ENCODE results near the gene NDUFA12.

DNA sequence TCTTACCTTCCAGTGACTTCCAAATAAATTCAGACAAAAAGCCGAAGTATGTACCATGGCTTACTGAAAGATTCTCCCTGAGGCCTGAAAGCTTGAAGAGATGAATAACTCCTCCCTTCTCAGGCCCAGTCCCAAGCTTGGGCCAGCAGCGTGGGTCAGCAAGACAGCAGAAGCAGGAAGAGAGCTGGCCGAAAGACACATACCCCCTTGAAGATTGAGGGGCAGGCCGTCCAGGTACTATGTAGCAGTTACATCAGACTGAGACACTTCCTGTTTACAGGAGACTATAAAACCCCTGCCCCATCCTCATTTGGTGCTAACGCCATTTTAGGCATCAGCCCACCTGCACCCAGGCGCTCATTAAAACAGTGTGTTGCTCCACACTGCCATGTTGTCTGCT, 15.0 kb downstream of the NDUFA12 start:
- no peak for TF ChIP-seq ZNF514 (tag by site-specific recombination; IDR thresholded peaks at IDR 0.05)
- TF ChIP-seq ZNF585B (tag by site-specific recombination; IDR thresholded peaks at IDR 0.05), result no peak
- no peak for TF ChIP-seq ZNF530 (tag by site-specific recombination; IDR thresholded peaks at IDR 0.05; ENCODE audit: low read depth)
- TF ChIP-seq, protein P1, sequence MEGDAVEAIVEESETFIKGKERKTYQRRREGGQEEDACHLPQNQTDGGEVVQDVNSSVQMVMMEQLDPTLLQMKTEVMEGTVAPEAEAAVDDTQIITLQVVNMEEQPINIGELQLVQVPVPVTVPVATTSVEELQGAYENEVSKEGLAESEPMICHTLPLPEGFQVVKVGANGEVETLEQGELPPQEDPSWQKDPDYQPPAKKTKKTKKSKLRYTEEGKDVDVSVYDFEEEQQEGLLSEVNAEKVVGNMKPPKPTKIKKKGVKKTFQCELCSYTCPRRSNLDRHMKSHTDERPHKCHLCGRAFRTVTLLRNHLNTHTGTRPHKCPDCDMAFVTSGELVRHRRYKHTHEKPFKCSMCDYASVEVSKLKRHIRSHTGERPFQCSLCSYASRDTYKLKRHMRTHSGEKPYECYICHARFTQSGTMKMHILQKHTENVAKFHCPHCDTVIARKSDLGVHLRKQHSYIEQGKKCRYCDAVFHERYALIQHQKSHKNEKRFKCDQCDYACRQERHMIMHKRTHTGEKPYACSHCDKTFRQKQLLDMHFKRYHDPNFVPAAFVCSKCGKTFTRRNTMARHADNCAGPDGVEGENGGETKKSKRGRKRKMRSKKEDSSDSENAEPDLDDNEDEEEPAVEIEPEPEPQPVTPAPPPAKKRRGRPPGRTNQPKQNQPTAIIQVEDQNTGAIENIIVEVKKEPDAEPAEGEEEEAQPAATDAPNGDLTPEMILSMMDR (tag by site-specific recombination; IDR thresholded peaks at IDR 0.05), result no peak
- no peak for TF ChIP-seq ZNF112 (tag by site-specific recombination; IDR thresholded peaks at IDR 0.05)
- TF ChIP-seq, protein P2, sequence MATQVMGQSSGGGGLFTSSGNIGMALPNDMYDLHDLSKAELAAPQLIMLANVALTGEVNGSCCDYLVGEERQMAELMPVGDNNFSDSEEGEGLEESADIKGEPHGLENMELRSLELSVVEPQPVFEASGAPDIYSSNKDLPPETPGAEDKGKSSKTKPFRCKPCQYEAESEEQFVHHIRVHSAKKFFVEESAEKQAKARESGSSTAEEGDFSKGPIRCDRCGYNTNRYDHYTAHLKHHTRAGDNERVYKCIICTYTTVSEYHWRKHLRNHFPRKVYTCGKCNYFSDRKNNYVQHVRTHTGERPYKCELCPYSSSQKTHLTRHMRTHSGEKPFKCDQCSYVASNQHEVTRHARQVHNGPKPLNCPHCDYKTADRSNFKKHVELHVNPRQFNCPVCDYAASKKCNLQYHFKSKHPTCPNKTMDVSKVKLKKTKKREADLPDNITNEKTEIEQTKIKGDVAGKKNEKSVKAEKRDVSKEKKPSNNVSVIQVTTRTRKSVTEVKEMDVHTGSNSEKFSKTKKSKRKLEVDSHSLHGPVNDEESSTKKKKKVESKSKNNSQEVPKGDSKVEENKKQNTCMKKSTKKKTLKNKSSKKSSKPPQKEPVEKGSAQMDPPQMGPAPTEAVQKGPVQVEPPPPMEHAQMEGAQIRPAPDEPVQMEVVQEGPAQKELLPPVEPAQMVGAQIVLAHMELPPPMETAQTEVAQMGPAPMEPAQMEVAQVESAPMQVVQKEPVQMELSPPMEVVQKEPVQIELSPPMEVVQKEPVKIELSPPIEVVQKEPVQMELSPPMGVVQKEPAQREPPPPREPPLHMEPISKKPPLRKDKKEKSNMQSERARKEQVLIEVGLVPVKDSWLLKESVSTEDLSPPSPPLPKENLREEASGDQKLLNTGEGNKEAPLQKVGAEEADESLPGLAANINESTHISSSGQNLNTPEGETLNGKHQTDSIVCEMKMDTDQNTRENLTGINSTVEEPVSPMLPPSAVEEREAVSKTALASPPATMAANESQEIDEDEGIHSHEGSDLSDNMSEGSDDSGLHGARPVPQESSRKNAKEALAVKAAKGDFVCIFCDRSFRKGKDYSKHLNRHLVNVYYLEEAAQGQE (tag by site-specific recombination; IDR thresholded peaks at IDR 0.05), result no peak
- TF ChIP-seq ZFP3 (tag by site-specific recombination; IDR thresholded peaks at IDR 0.05; ENCODE audit: low read depth), result no peak
- TF ChIP-seq ZNF558 (tag by site-specific recombination; IDR thresholded peaks at IDR 0.05), result no peak
- TF ChIP-seq ZNF626 (tag by site-specific recombination; IDR thresholded peaks at IDR 0.05), result no peak
- no peak for TF ChIP-seq SP2 (tag by site-specific recombination; IDR thresholded peaks at IDR 0.05)
- no peak for TF ChIP-seq ZNF600 (tag by site-specific recombination; IDR thresholded peaks at IDR 0.05)
